HepG2 (cell line): ENCODE measurements around the gene SECTM1. TPM values are rescaled to one million over a fixed set of nuclear protein-coding genes. Genes with fewer than 3 reads are reported as not detected.

ENCODE experiments used
- CCDC6 ChIP-seq: sonication (generic); formaldehyde crosslinking; IDR thresholded peaks from 2 replicates; pipeline ENCODE4 v1.8.1; 2022; ENCODE audit warnings: mild to moderate bottlenecking, missing genetic modification reagents, moderate library complexity
- CREB1 ChIP-seq, 2 experiments: fragments of 450-650 bp in 1 of 2; IDR thresholded peaks; 2 replicates each; pipeline ENCODE4 v1.6.1; 2016 to 2017; ENCODE audit warnings: control low read depth in 1 of 2, mild to moderate bottlenecking in 1 of 2, missing compliant biosample characterization in 1 of 2, missing genetic modification characterization in 1 of 2
- DPF2 ChIP-seq: sonication (generic); formaldehyde crosslinking; IDR thresholded peaks from 2 replicates; pipeline ENCODE4 v1.4.0; 2020; ENCODE audit warnings: mild to moderate bottlenecking, low read depth, missing genetic modification reagents, borderline replicate concordance
- ELF1 ChIP-seq: sonication (generic); formaldehyde crosslinking; IDR thresholded peaks from 2 replicates; pipeline ENCODE4 v1.4.0; 2020; ENCODE audit warnings: missing genetic modification reagents
- GATAD2A ChIP-seq: IDR thresholded peaks from 2 replicates; pipeline ENCODE4 v1.6.1; 2016
- HCFC1 ChIP-seq: fragments of 150-350 bp; IDR thresholded peaks from 2 replicates; pipeline ENCODE4 v1.6.1; 2014; ENCODE audit warnings: low read depth, low read length
- HINFP ChIP-seq: sonication (generic); formaldehyde crosslinking; IDR thresholded peaks from 2 replicates; pipeline ENCODE4 v1.4.0; 2020; ENCODE audit warnings: low read depth, mild to moderate bottlenecking, missing genetic modification reagents
- IRF9 ChIP-seq: sonication (generic); formaldehyde crosslinking; IDR thresholded peaks from 2 replicates; pipeline ENCODE4 v1.8.0; 2022; ENCODE audit warnings: missing genetic modification reagents, mild to moderate bottlenecking, borderline replicate concordance
- KDM5B ChIP-seq: sonication (generic); formaldehyde crosslinking; IDR thresholded peaks from 2 replicates; pipeline ENCODE4 v1.4.0; 2020; ENCODE audit warnings: missing genetic modification reagents, mild to moderate bottlenecking, borderline replicate concordance
- KLF12 ChIP-seq: sonication (generic); formaldehyde crosslinking; IDR thresholded peaks from 2 replicates; pipeline ENCODE4 v1.4.0; 2020; ENCODE audit warnings: missing genetic modification reagents, borderline replicate concordance
- KLF16 ChIP-seq, 2 experiments: sonication (generic) in 1 of 2; formaldehyde crosslinking in 1 of 2; IDR thresholded peaks; 2 replicates each; pipeline versions ENCODE4 v1.6.1 to v1.8.0; 2016 to 2023; ENCODE audit warnings: missing genetic modification reagents in 2 of 2, missing compliant biosample characterization in 1 of 2
- NR2F6 ChIP-seq, 2 experiments: IDR thresholded peaks; 2 replicates each; pipeline ENCODE4 v1.6.1; 2016; ENCODE audit warnings: antibody characterized with exemption in 1 of 2, mild to moderate bottlenecking in 1 of 2
- PHF21A ChIP-seq: sonication (generic); formaldehyde crosslinking; IDR thresholded peaks from 2 replicates; pipeline ENCODE4 v1.5.0; 2020; ENCODE audit warnings: mild to moderate bottlenecking, missing genetic modification reagents
- PHF8 ChIP-seq: sonication (generic); formaldehyde crosslinking; IDR thresholded peaks from 2 replicates; pipeline ENCODE4 v1.5.0; 2020; ENCODE audit warnings: missing genetic modification reagents
- RFXANK ChIP-seq: IDR thresholded peaks from 2 replicates; pipeline ENCODE4 v1.6.1; 2016
- RNF219 ChIP-seq: sonication (generic); formaldehyde crosslinking; IDR thresholded peaks from 2 replicates; pipeline ENCODE4 v1.5.0; 2020; ENCODE audit warnings: mild to moderate bottlenecking, missing genetic modification reagents
- SMYD3 ChIP-seq: sonication (generic); formaldehyde crosslinking; IDR thresholded peaks from 2 replicates; pipeline ENCODE4 v1.8.1; 2023; ENCODE audit warnings: mild to moderate bottlenecking, missing genetic modification reagents
- SNRNP70 ChIP-seq: fragments of 200-400 bp; formaldehyde crosslinking; IDR thresholded peaks from 2 replicates; pipeline ENCODE4 v1.6.1; 2017; ENCODE audit warnings: mild to moderate bottlenecking, low read depth, low read length, moderate library complexity
- TAF15 ChIP-seq: fragments of 200-400 bp; formaldehyde crosslinking; IDR thresholded peaks from one replicate; pipeline ENCODE4 v1.6.1; 2018; ENCODE audit warnings: mild to moderate bottlenecking, low read depth, low read length; ENCODE audit not compliant: poor library complexity, severe bottlenecking
- ZBTB43 ChIP-seq: sonication (generic); formaldehyde crosslinking; conservative IDR thresholded peaks from 2 replicates; pipeline ENCODE4 v1.4.0; 2020; ENCODE audit warnings: missing genetic modification reagents
- ZFAT ChIP-seq: sonication (generic); formaldehyde crosslinking; conservative IDR thresholded peaks from 2 replicates; pipeline ENCODE4 v1.8.1; 2023; ENCODE audit warnings: missing genetic modification reagents, inconsistent platforms
- ZFP36 ChIP-seq: fragments of 150-350 bp; IDR thresholded peaks from 2 replicates; pipeline ENCODE4 v1.6.1; 2018; ENCODE audit warnings: borderline replicate concordance, low read length, low read depth; ENCODE audit not compliant: partially characterized antibody
- ZNF121 ChIP-seq: sonication (generic); formaldehyde crosslinking; IDR thresholded peaks from 2 replicates; pipeline ENCODE4 v1.5.0; 2020; ENCODE audit warnings: mild to moderate bottlenecking, missing genetic modification reagents
- ZNF674 ChIP-seq: sonication (generic); formaldehyde crosslinking; IDR thresholded peaks from 2 replicates; pipeline ENCODE4 v1.5.0; 2020; ENCODE audit warnings: low read depth, mild to moderate bottlenecking, missing genetic modification reagents
- polyA plus RNA-seq, 8 experiments: library from polyadenylated mRNA; depleted of rRNA in 3 of 8; stranded (reverse) in 7 of 8; unstranded in 1 of 8; fragments of >200 nt; fragmentation: Illumina TruSeq in 4 of 8; extraction: Trizol in 4 of 8; gene quantifications; 2 replicates each; pipeline versions ENCODE4 v1.2.1 to v1.2.3, GENCODE V29; 2011 to 2016; ENCODE audit warnings: low read depth in 4 of 8, missing spikeins in 1 of 8, mixed read lengths in 1 of 8; ENCODE audit not compliant: insufficient read depth in 1 of 8
- total RNA-seq, 5 experiments: library from RNA; depleted of rRNA; stranded (reverse); fragments of >200 nt; fragmentation: Illumina TruSeq; extraction: Trizol; gene quantifications; 2 replicates each; pipeline ENCODE4 v1.2.3, GENCODE V29; 2016; ENCODE audit warnings: low read depth in 1 of 5

Gene SECTM1
- total and polyA plus RNA-seq, 2 of the 13 experiments (the other 11 are each of a cell fraction or from before 2014, with no cell fraction given) = 3.5 to 5.3 TPM

- TF ChIP-seq ELF1 (CRISPR knock-in tag) (peak; percentile 46; the same call in 1 of the 2 replicates), ZNF674 (CRISPR knock-in tag) (no peak), CREB1 (IDR thresholded peaks at IDR 0.05) (no peak), CREB1 (CRISPR knock-in tag; IDR thresholded peaks at IDR 0.05) (no peak), NR2F6 (IDR thresholded peaks at IDR 0.05) (peak; percentile 86), NR2F6 (CRISPR knock-in tag; IDR thresholded peaks at IDR 0.05) (peak; percentile 96), SMYD3 (CRISPR knock-in tag) (no peak), RFXANK (CRISPR knock-in tag) (no peak), PHF21A (CRISPR knock-in tag) (peak; percentile 81; the same call in 1 of the 2 replicates), ZFP36 (peak; percentile 90), PHF8 (CRISPR knock-in tag) (peak; percentile 47; the same call in 1 of the 2 replicates), ZNF121 (CRISPR knock-in tag) (peak; percentile 75), ZBTB43 (CRISPR knock-in tag) (no peak; the same call in 1 of the 2 replicates), RNF219 (CRISPR knock-in tag) (no peak), KDM5B (CRISPR knock-in tag) (peak; percentile 92), HINFP (CRISPR knock-in tag) (peak; percentile 92), IRF9 (0 out of 2 replicates have a peak, but pooled peaks have one; percentile 4), TAF15 (no peak), DPF2 (CRISPR knock-in tag) (no peak), CCDC6 (CRISPR knock-in tag) (peak; percentile 67; the same call in 1 of the 2 replicates), KLF12 (CRISPR knock-in tag) (peak; percentile 55; the same call in 1 of the 2 replicates), SNRNP70 (no peak), ZFAT (CRISPR knock-in tag) (no peak), GATAD2A (peak; percentile 66; the same call in 1 of the 2 replicates), KLF16 (CRISPR knock-in tag; IDR thresholded peaks at IDR 0.05) (0 out of 4 replicates have a peak, but pooled peaks of 1 of the 2 experiments have one; percentile 16), HCFC1 (no peak)
Observed at GRCh38 chr17:82317394-82318168, 16.0 kb downstream of the SECTM1 start, which contains the start of gene CD7 (continued).
